Small intestine (tissue), 7 donors: ENCODE data around the gene OPCML. TPM values are rescaled to one million over a fixed set of nuclear protein-coding genes. Genes with fewer than 3 reads are reported as not detected.

Experiments used
- DNase-seq, 2 donors: peaks; one replicate each; pipeline versions ENCODE4 v3.0.0 to v3.0.0-alpha.2; 2013
- FAIRE-seq: peaks from 2 replicates; lab custom pipeline; 2012; peaks lifted over from hg19 to GRCh38; lab: Jason Lieb, UNC
- H3K27ac ChIP-seq, 3 donors: one replicate each; pipeline ENCODE4 v1.5.1; 2013; ENCODE audit warnings: low read length in 2 of 3, mild to moderate bottlenecking in 2 of 3, control low read depth in 1 of 3, inconsistent platforms in 1 of 3, low read depth in 1 of 3, moderate library complexity in 1 of 3
- H3K27me3 ChIP-seq, 3 donors: one replicate each; pipeline ENCODE4 v1.6.1; 2013; ENCODE audit warnings: low read length in 3 of 3, inconsistent platforms in 1 of 3; ENCODE audit not compliant: control insufficient read depth in 3 of 3, insufficient read depth in 3 of 3
- H3K36me3 ChIP-seq, 3 donors: one replicate each; pipeline ENCODE4 v1.6.1; 2013; ENCODE audit warnings: low read length in 3 of 3, inconsistent platforms in 1 of 3, low read depth in 1 of 3, mild to moderate bottlenecking in 1 of 3, moderate library complexity in 1 of 3; ENCODE audit not compliant: control insufficient read depth in 3 of 3, insufficient read depth in 2 of 3
- H3K4me1 ChIP-seq, 3 donors: one replicate each; pipeline ENCODE4 v1.6.1; 2013; ENCODE audit warnings: low read length in 2 of 3, inconsistent platforms in 1 of 3, low read depth in 1 of 3, mild to moderate bottlenecking in 1 of 3, moderate library complexity in 1 of 3; ENCODE audit not compliant: control insufficient read depth in 3 of 3, insufficient read depth in 2 of 3
- H3K4me3 ChIP-seq, 3 donors: one replicate each; pipeline ENCODE4 v1.5.1; 2013; ENCODE audit warnings: low read length in 3 of 3, control low read depth in 1 of 3, inconsistent platforms in 1 of 3, low read depth in 1 of 3, mild to moderate bottlenecking in 1 of 3, moderate library complexity in 1 of 3
- H3K9me3 ChIP-seq, 2 donors: one replicate each; pipeline ENCODE4 v1.6.1; 2013; ENCODE audit warnings: low read depth in 1 of 2, low read length in 1 of 2; ENCODE audit not compliant: control insufficient read depth in 2 of 2, insufficient read depth in 1 of 2
- WGBS, 3 donors: extraction: QIAGEN DNeasy Blood & Tissue Kit; methylation state at CpG; one replicate each; pipeline ENCODE4 v1.1.7; 2013; 5-methylcytosine and 5-hydroxymethylcytosine counted together
- polyA plus RNA-seq, 4 donors: library from polyadenylated mRNA; stranded (reverse) in 3 of 4; unstranded in 1 of 4; fragments of 200-250 nt in 3 of 4; fragments of 120-200 nt in 1 of 4; gene quantifications; one replicate each; pipeline versions ENCODE4 v1.2.1 to v1.2.3, GENCODE V29; 2013
- donor health status: healthy with polysubstance abuse.
- donor health status: control.
- donor health status: control.
- donor health status: Bipolar disorder and iron deficiency.
- donor health status: healthy.

The OPCML gene
- polyA plus RNA-seq, 4 donors: 0.16 to 2.0 TPM; not detected in 2

- 82 to 89% (median 85%) methylated on average over 5 of the region's 5 CpGs for WGBS, 3 donors
- no peak overlapping the region for H3K4me3 ChIP-seq
- H3K27ac ChIP-seq: no peak overlapping the region
- no peak for FAIRE-seq
- no peaks in the 10 kb centered on the region for H3K36me3 ChIP-seq
- no peaks in the 10 kb centered on the region for H3K27me3 ChIP-seq
- H3K9me3 ChIP-seq: no peaks in the 10 kb centered on the region
- no peak for DNase-seq
- H3K4me1 ChIP-seq: no peaks in the 10 kb centered on the region
Measured at GRCh38 chr11:132670921-132671675, 861.2 kb downstream of the OPCML start.

DNA sequence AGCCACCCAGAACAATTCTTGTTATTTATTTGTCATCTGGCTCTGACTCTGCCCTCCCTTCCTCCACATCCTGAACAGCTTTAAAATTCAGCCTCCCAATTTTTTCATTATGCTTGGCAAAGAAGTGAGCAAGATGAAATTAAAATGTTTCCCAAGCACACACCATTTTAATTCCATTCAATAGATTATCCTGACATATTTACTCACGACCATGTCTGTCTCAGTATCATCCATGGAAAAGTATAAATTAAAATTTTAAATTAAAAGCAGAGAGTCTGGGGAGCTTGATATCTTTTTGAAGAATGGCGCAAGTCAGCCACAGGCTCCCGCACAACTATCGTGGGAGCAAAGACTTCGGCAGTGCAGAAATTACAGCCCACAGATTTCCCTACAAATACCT lies 862.4 kb downstream of the OPCML start:
- Histone ChIP-seq H3K27me3 (no peaks in the 10 kb centered on the region), H3K36me3 (no peaks in the 10 kb centered on the region), H3K4me3 (no peak overlapping the region), H3K9me3 (no peaks in the 10 kb centered on the region), H3K27ac (no peak overlapping the region), H3K4me1 (no peaks in the 10 kb centered on the region)
- 79 to 85% (median 82%) methylated on average over 5 of the region's 5 CpGs for whole genome bisulfite sequencing, 3 donors
- FAIRE-seq (no peak), DNase-seq (no peak)

GRCh38 chr11:132665205-132665604 lies 867.1 kb downstream of the OPCML start:
- FAIRE-seq: no peak
- Histone ChIP-seq H3K27me3 (no peaks in the 10 kb centered on the region), H3K27ac (no peak overlapping the region), H3K9me3 (no peaks in the 10 kb centered on the region), H3K4me3 (no peak overlapping the region), H3K4me1 (no peaks in the 10 kb centered on the region), H3K36me3 (no peaks in the 10 kb centered on the region)
- WGBS, 3 donors: 85 to 89% (median 87%) methylated on average over 4 of the region's 4 CpGs
- no peak for DNase-seq

DNA sequence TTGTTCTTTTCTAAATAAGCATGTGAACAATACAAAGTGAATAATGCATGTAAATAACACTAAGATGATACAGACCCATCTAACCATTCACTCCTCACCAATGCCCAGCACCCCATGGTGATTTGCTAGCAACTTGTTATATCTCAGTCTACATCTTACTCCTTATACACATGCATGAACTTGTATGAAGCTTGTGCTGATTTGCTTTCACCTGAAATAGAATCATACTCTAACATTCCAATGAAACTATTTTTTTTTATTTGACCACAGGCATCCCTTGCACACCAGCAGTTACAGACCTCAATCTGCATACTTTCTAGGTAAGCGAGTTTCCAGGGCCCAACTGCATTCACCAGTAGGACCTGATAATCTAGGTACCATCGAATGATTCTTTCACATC lies 873.6 kb downstream of the OPCML start:
- Histone ChIP-seq H3K4me3 (no peak overlapping the region), H3K27me3 (no peaks in the 10 kb centered on the region), H3K9me3 (no peaks in the 10 kb centered on the region), H3K36me3 (no peaks in the 10 kb centered on the region), H3K27ac (no peak overlapping the region), H3K4me1 (no peaks in the 10 kb centered on the region)
- DNase-seq (no peak), FAIRE-seq (no peak)
- WGBS, 3 donors: 63 to 86% (median 69%) methylated on average over 2 of the region's 2 CpGs

- no peaks in the 10 kb centered on the region for H3K27me3 ChIP-seq
- H3K4me1 ChIP-seq: no peaks in the 10 kb centered on the region
- 60 to 81% (median 74%) methylated on average over 4 of the region's 4 CpGs for WGBS, 3 donors
- DNase-seq (no peak), FAIRE-seq (no peak)
- H3K36me3 ChIP-seq: no peaks in the 10 kb centered on the region
- H3K27ac ChIP-seq: no peak overlapping the region
- no peaks in the 10 kb centered on the region for H3K9me3 ChIP-seq
- H3K4me3 ChIP-seq: no peak overlapping the region
Measured at GRCh38 chr11:132658004-132658403, 874.3 kb downstream of the OPCML start.

GRCh38 chr11:132655187-132655855 lies 877.0 kb downstream of the OPCML start:
- Histone ChIP-seq H3K4me1 (no peaks in the 10 kb centered on the region), H3K27me3 (no peaks in the 10 kb centered on the region), H3K4me3 (no peak overlapping the region), H3K27ac (no peak overlapping the region), H3K9me3 (no peaks in the 10 kb centered on the region), H3K36me3 (no peaks in the 10 kb centered on the region)
- no peak for FAIRE-seq
- no peak for DNase-seq
- WGBS, 3 donors: 84 to 89% (median 87%) methylated on average over 15 of the region's 15 CpGs

GRCh38 chr11:132653237-132653636 lies 879.1 kb downstream of the OPCML start:
- H3K27me3 ChIP-seq: no peaks in the 10 kb centered on the region
- 77 to 87% (median 83%) methylated on average over 9 of the region's 9 CpGs for WGBS, 3 donors
- no peaks in the 10 kb centered on the region for H3K4me1 ChIP-seq
- DNase-seq (no peak), FAIRE-seq (no peak)
- H3K27ac ChIP-seq: no peak overlapping the region
- no peaks in the 10 kb centered on the region for H3K36me3 ChIP-seq
- no peaks in the 10 kb centered on the region for H3K9me3 ChIP-seq
- H3K4me3 ChIP-seq: no peak overlapping the region

DNA sequence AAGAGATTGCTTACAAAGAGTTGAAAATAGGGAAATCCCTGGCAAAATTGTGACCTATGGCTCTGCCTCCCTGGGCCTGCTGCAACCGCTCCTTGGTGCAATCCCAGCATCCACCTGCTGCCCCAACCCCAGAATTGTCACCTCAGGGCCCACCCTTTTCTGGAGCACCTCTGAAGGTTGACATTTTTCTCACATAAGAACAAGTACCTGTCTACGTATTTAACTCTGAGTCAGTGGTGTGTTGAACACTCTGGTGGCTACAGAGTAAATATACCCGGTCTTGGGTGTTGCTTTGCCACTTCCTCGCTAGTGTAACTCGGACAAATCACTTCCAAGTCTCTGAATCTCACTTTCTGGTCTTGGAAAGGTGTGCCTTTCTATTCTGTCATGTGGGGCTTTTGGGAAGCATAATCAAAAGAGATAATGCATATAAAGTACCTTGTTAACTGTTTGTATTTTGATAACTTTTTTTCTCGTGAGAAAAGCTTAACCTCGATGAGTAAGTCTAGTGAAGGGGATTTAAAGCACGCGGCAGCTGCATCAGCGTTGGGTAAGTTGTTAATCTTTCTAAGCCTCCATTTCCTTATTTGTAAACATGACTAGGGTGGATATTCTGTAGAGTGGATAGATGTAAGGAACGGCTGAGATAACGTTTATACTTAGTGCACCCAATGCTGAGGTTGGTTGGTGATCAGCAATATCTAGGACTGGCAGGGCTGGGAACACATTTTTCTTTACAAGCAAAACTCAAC lies 881.2 kb downstream of the OPCML start:
- DNase-seq (no peak), FAIRE-seq (no peak)
- no peaks in the 10 kb centered on the region for H3K36me3 ChIP-seq
- no peak overlapping the region for H3K27ac ChIP-seq
- H3K27me3 ChIP-seq: no peaks in the 10 kb centered on the region
- no peak overlapping the region for H3K4me3 ChIP-seq
- H3K9me3 ChIP-seq: no peaks in the 10 kb centered on the region
- no peaks in the 10 kb centered on the region for H3K4me1 ChIP-seq
- 55 to 67% (median 65%) methylated on average over 12 of the region's 12 CpGs for WGBS, 3 donors
